Measurements from ENCODE around the gene RNH1. TPM values are rescaled to one million over a fixed set of nuclear protein-coding genes. Genes with fewer than 3 reads are reported as not detected.

The RNH1 gene
- total and polyA plus RNA-seq, 2 of the 8 experiments (the other 6 are each of a cell fraction or from before 2014, with no cell fraction given), result 48.7 to 49.8 TPM

GRCh38 chr11:512761-513595 is 5.9 kb upstream of the RNH1 start (continued):
- TF ChIP-seq, protein P1, sequence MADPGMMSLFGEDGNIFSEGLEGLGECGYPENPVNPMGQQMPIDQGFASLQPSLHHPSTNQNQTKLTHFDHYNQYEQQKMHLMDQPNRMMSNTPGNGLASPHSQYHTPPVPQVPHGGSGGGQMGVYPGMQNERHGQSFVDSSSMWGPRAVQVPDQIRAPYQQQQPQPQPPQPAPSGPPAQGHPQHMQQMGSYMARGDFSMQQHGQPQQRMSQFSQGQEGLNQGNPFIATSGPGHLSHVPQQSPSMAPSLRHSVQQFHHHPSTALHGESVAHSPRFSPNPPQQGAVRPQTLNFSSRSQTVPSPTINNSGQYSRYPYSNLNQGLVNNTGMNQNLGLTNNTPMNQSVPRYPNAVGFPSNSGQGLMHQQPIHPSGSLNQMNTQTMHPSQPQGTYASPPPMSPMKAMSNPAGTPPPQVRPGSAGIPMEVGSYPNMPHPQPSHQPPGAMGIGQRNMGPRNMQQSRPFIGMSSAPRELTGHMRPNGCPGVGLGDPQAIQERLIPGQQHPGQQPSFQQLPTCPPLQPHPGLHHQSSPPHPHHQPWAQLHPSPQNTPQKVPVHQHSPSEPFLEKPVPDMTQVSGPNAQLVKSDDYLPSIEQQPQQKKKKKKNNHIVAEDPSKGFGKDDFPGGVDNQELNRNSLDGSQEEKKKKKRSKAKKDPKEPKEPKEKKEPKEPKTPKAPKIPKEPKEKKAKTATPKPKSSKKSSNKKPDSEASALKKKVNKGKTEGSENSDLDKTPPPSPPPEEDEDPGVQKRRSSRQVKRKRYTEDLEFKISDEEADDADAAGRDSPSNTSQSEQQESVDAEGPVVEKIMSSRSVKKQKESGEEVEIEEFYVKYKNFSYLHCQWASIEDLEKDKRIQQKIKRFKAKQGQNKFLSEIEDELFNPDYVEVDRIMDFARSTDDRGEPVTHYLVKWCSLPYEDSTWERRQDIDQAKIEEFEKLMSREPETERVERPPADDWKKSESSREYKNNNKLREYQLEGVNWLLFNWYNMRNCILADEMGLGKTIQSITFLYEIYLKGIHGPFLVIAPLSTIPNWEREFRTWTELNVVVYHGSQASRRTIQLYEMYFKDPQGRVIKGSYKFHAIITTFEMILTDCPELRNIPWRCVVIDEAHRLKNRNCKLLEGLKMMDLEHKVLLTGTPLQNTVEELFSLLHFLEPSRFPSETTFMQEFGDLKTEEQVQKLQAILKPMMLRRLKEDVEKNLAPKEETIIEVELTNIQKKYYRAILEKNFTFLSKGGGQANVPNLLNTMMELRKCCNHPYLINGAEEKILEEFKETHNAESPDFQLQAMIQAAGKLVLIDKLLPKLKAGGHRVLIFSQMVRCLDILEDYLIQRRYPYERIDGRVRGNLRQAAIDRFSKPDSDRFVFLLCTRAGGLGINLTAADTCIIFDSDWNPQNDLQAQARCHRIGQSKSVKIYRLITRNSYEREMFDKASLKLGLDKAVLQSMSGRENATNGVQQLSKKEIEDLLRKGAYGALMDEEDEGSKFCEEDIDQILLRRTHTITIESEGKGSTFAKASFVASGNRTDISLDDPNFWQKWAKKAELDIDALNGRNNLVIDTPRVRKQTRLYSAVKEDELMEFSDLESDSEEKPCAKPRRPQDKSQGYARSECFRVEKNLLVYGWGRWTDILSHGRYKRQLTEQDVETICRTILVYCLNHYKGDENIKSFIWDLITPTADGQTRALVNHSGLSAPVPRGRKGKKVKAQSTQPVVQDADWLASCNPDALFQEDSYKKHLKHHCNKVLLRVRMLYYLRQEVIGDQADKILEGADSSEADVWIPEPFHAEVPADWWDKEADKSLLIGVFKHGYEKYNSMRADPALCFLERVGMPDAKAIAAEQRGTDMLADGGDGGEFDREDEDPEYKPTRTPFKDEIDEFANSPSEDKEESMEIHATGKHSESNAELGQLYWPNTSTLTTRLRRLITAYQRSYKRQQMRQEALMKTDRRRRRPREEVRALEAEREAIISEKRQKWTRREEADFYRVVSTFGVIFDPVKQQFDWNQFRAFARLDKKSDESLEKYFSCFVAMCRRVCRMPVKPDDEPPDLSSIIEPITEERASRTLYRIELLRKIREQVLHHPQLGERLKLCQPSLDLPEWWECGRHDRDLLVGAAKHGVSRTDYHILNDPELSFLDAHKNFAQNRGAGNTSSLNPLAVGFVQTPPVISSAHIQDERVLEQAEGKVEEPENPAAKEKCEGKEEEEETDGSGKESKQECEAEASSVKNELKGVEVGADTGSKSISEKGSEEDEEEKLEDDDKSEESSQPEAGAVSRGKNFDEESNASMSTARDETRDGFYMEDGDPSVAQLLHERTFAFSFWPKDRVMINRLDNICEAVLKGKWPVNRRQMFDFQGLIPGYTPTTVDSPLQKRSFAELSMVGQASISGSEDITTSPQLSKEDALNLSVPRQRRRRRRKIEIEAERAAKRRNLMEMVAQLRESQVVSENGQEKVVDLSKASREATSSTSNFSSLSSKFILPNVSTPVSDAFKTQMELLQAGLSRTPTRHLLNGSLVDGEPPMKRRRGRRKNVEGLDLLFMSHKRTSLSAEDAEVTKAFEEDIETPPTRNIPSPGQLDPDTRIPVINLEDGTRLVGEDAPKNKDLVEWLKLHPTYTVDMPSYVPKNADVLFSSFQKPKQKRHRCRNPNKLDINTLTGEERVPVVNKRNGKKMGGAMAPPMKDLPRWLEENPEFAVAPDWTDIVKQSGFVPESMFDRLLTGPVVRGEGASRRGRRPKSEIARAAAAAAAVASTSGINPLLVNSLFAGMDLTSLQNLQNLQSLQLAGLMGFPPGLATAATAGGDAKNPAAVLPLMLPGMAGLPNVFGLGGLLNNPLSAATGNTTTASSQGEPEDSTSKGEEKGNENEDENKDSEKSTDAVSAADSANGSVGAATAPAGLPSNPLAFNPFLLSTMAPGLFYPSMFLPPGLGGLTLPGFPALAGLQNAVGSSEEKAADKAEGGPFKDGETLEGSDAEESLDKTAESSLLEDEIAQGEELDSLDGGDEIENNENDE (IDR thresholded peaks at IDR 0.05; ENCODE audit: insufficient replicate concordance, low read length), result no peak
- no peak for TF ChIP-seq TAF1 (IDR thresholded peaks at IDR 0.05; ENCODE audit: low read depth, low read length)
- no peak for TF ChIP-seq TBP (IDR thresholded peaks at IDR 0.05; ENCODE audit: low read depth, low read length)
- TF ChIP-seq MAX (IDR thresholded peaks at IDR 0.05), result no peak
- TF ChIP-seq JUND (IDR thresholded peaks at IDR 0.05; ENCODE audit: low read length), result no peak
- no peak for TF ChIP-seq GTF2F1 (IDR thresholded peaks at IDR 0.05; ENCODE audit: borderline replicate concordance, low read depth, low read length)
- TF ChIP-seq USF2 (IDR thresholded peaks at IDR 0.05; ENCODE audit: low read length), result no peak
- no peak for TF ChIP-seq CTBP2 (IDR thresholded peaks at IDR 0.05; ENCODE audit: borderline replicate concordance, insufficient read depth, insufficient read length, low read length)

Data from H1 (cell line).